ENCODE measurements around the gene KRTAP5-8. TPM values are rescaled to one million over a fixed set of nuclear protein-coding genes. Genes with fewer than 3 reads are reported as not detected.
"Not testable (repeated sequence)": the region's sequence is repeated elsewhere in the genome, so short reads cannot be mapped to it uniquely, and the experiment has no call there.

Gene KRTAP5-8
- total RNA-seq, 1 experiment from 2014 or later, result not detected

- DNase-seq (ENCODE audit: low spot score), result no peak
Observed at GRCh38 chr11:71574418-71574817, 36.6 kb downstream of the KRTAP5-8 start.

DNA sequence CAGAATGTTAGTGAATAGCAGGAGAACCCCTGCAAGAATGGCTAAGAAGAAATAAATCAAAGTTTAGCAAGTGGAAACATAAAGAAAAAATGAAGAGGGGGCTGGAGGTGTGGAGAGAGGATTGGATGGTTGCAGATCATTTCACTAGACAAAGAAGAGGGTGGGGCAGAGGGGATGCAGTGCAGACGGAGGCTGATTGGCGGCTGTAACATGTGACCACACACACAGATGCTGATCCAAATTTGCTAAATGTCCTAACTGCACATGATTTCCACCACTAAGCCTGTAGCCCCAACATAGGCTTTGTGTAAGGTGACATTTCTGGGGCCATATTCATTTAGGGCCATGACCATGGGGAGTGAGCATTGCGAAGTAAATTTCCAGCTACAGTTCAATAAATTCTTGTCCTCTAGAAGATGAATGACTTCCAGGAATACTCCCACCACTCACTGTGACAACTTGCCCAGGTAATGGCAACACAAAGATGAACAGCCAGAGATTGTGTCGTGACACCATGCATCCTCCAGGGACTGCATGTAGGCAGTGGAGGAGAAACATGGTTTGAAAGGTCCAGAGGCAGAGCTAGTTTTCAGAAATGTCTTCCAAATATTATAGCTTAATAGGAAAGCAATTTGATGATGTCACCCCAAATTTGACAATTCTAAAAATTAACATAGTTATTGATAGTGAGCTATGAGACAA, 38.0 kb downstream of the KRTAP5-8 start:
- DNase-seq (ENCODE audit: low spot score), result no peak

DNA sequence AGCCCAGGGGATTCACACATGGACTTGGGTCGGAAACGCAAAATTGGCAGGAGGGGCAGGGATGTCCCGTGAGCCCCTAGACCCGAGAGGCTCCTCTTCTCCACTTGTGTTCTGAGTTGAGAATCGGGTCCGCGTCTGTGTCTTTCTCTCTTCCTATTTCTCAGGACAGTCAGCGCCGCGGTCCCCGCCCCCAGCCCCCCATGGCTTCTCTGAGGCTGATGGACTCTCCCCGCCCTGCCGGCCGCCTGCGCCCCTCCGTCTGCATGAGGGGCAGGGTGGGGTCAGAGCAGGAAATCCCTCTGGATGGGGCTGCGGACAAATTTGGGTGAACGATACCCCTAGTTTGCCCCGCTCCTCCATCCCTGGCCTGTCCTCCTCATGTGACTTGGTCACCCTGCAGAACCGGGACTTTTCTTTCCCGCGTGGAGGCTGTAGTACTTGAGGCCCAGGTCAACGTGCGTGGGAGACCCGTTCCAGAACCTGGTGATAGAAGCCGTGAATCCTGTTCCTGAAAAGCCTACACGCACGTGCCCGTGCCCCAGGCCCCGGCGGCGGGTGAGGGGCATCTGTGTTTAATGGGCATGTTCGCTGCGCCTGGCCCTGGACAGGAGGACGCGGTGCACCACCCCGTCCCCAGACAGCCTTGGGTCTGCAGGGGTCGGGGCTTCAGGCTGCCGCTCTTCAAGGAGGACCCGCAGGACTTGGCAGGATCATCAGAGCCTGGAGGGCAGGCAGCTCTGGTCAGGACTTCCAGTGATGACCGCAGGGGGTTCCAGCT, 39.1 kb downstream of the KRTAP5-8 start:
- DNase-seq (ENCODE audit: low spot score), result not testable (repeated sequence)

DNA sequence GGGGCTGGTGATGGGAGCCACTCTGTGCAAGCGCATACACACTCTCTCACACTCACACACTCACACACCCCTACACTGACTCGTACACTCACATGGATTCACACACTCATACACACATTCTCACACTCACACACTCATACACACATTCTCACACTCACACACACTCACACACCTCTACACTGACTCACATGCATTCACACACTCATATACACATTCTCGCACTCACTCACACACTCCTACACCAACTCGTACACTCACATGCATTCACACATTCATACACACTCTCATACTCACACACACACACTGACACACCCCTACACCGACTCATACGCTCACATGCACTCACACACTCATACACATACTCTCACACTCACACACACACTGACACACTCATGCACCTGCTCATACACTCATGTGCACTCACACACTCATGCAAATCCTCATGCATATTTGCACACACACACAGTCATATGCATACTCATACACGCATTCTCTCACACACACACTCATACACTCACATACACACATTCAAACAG, 39.7 kb downstream of the KRTAP5-8 start:
- DNase-seq (ENCODE audit: low spot score), result no peak

DNA sequence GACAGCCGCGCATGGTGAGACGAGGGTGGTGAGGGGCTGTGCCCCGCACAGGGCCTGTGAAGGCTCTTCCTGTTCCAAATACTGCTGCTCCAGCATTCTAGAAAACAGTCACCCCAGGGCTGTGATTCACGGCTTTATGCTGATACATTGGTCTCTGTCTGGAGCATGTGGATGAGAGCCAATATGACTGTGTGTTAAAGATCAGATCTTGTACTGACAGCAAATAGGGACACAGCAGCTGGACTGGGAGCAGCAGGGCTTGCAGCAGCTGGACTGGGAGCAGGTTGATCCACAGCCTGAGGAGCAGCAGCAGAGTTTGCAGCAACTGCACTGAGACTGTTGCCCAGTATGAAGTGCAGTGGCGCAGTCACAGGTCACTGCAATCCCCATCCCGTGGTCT, 41.7 kb downstream of the KRTAP5-8 start:
- not testable (repeated sequence) for DNase-seq (ENCODE audit: low spot score)

DNA sequence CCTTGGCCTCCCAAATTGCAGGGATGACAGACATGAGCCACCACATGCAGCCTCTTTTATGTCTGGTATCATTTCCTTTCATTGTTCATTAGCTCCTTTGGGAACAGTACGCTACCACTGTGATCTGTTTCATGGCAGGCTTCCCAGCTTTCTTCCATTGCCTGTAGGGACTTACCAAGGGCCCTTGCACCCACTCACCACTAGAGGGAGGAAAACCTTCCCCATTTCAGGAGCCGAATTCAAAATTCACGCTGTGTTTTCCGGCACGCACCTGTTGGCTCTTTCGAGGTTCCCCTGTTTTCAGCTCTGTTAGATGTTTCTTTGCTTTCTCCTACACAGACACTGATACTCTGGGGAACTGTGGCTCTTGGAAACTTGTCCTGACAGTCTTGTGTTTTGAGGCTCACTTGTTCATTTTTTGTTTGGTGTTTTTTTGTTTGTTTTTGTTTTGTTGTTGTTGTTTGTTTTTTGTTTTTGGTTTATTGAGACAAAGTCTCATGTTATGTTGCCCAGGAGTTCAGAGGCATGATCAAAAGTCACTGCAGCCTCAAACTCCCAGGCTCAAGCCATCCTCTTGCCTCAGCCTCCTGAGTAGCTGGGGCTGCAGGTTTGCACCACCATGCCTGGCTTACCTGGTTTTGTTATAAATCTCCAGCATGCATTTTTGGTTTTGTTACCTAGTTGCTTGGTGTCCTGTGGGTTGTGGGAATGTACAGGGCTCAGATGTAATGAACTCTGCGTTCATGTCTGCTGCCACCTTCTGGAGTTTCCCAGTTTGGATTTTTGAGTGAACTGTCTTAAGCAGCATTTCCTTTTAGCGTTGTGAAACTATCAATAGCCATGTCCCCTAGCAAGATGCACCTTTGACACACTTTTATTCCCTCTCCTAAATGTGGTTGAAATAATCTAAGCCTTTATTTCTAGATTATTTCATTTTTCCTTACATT, 42.5 kb downstream of the KRTAP5-8 start:
- DNase-seq (ENCODE audit: low spot score), result peak; percentile 69

DNA sequence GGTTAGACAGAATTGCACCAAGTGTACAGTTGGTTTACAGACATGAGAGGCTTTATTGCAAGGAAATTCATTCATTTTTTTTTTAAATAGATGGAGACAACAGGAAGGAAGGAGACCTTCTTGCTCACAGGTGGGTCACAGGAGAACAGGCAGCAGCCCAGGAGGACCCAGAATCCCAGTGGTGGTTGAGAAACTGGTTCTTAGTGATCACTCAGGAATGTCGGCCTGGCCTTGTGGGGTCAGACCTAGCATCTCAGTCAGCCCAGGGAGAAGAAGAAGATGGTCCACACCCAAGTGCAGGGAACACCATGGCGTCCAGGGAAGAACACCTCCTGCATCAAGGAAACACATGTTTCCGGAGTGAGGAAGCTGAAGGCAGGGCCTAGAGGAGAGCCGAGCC, 44.0 kb downstream of the KRTAP5-8 start:
- no peak for DNase-seq (ENCODE audit: low spot score)

GRCh38 chr11:71582309-71582895, 44.6 kb downstream of the KRTAP5-8 start, which contains the start of gene KRTAP5-11:
Gene KRTAP5-11 (minus strand): TSS chr11:71582875. CDS start chr11:71582837, 38 bp downstream.
- DNase-seq (ENCODE audit: low spot score), result no peak

DNA sequence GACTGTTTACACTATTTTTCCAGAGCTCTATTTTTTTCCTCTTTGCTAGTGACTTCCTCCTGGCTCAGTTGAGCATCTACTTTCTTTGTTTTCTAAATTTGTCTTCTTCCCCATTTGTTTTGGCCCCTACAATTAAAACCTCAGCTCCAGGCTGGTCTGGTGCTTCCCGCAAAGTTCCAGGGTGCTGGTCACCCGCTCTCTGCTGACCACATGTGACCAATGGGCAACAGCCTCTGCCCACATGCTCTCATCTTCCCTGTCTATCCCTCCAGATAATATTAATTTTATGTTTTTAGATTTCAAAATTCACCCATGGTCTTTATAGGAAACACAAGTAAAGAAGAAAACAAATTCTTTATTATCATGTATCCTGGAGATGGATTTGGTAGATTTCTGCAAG, 45.1 kb downstream of the KRTAP5-8 start:
- not testable (repeated sequence) for DNase-seq (ENCODE audit: low spot score)

DNA sequence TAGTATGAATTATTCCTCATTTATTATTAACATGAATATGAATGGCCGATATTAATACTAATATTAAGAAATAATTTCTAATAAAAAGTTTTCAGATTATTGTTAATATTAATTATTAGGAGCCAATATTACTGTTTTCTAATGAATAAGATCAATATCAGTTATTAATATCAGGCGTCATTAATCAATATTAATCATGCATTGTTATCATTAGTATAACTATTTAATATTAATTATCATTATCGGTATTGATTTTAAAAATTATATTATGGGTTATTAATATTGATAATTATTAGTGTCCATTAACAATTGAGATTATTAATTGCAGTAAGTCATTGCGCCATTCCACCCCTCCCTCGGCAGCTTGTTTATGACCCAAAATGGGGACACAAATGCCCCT, 47.8 kb downstream of the KRTAP5-8 start:
- DNase-seq (ENCODE audit: low spot score), result not testable (repeated sequence)

DNA sequence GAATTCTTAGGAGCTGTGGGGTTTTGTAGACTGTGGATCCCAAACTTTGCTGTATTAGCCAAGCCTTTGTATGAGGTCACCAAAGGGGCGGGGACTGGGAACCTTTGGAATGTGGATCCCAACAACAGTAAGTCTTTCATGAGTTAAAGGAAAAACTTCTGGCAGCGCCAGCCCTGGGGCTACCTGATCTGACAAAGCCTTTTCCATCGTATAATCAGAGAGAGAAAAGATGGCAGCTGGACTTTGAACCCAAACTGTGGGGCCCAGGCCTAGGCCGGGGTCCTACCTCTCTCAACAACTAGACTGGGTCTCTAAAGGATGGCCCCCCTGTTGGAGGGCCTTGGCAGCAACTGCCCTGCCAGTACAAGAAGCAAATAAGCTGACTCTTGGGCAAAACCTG, 50.5 kb downstream of the KRTAP5-8 start:
- DNase-seq (ENCODE audit: low spot score), result not testable (repeated sequence)

Other genes starting within 250 kb of the KRTAP5-8 start
- 46.5 and 47.4 TPM in 2 replicates for gene DHCR7, start 89.6 kb upstream of the KRTAP5-8 start, total RNA-seq (2014; rRNA removed; shearing (Covaris generic))
- 19.3 and 35.4 TPM in 2 replicates for gene NADSYN1, start 84.8 kb upstream of the KRTAP5-8 start, total RNA-seq (2014; rRNA removed; shearing (Covaris generic))
- gene KRTAP5-7, start 10.8 kb upstream of the KRTAP5-8 start, total RNA-seq (2014; rRNA removed; shearing (Covaris generic)), result not detected in 2 replicates
- gene KRTAP5-9, start 10.4 kb downstream of the KRTAP5-8 start, total RNA-seq (2014; rRNA removed; shearing (Covaris generic)), result not detected in 2 replicates
- gene KRTAP5-10, start 27.5 kb downstream of the KRTAP5-8 start, total RNA-seq (2014; rRNA removed; shearing (Covaris generic)), result not detected in 2 replicates
- gene KRTAP5-11, start 44.9 kb downstream of the KRTAP5-8 start, total RNA-seq (2014; rRNA removed; shearing (Covaris generic)), result not detected in 2 replicates

Measured in H4 (cell line).